NCI-H2227 treated with DMSO at 0.1 percent for 48 hours (cell line): ENCODE results near the gene CLP1.
"Not testable (repeated sequence)": the region's sequence is repeated elsewhere in the genome, so short reads cannot be mapped to it uniquely, and the experiment has no call there.

Source experiments
- DNase-seq: peaks from one replicate; lab custom pipeline; 2025; lab: John Stamatoyannopoulos, UW

CLP1 gene

GRCh38 chr11:57641011-57641807 is 16.4 kb upstream of the CLP1 start:
- DNase-seq = peak; percentile 51

DNA sequence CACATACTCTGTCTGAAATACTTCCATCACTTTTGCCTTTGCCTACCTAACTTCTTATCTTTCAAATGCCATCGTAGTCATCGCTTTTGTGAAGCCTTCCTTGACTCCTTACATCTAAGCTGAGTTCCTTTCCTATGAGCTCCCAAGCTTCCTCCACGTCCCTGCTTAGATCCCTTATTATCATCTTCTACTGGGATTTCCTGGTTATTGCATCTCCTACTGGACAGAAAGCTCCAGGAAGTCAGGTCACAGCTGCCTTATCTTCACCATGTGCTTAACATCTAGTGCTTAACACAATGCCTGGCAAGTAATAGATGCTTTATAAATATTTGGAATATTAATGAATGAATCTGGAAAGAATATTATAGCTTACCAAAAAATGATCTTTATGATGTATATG is 13.8 kb upstream of the CLP1 start:
- DNase-seq = no peak

- DNase-seq = peak; percentile 77
These were observed 12.5 kb upstream of the CLP1 start for GRCh38 chr11:57644748-57645688.

DNA sequence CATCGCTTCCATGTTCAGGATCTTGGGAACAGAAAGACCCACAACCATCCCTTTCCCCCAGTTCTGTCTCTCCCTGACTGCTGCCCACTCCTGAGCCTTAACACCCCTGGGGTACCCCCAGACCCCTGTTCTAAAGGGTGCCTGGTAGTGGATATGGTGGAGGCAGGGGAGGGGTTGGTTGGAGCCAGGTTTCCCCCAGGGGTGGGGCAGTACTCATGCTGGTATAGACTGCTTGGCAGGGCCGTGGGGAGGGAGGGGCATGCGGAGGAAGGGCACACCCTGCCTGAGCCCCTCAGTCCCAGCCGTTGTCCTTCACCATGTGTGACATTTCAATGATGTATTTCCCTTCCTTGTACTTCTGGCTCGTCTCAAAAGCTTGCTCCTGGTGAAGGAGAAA is 11.9 kb upstream of the CLP1 start:
- no peak for DNase-seq

DNA sequence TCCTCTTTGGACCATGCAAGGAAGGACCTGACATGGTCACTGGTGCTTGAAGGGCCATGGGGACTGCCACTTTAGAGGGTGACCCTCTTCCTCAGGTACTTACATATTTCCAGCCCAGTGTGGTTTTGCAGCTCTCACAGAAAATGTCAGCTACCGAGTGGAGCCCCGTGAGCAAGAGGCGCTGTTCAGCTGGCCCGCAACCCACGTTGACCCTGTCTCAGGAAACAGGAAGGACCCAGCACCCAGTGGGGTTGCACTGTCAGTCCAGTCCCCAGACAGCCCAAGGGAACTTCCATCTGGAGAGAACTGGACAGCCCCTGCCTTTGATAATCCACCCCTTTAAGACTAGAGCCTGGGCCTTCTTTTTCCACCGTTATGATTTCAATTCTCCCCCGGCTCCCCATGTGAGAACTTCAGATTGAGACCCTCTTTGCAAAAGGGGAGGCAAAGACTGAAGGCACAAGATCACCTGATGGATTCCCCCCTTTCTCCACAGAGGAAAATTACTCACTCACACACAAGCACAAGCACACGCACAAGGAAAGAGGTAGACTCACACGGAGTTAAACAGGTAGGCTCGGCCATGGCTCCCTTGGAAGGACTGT is 11.3 kb upstream of the CLP1 start:
- DNase-seq = no peak

DNA sequence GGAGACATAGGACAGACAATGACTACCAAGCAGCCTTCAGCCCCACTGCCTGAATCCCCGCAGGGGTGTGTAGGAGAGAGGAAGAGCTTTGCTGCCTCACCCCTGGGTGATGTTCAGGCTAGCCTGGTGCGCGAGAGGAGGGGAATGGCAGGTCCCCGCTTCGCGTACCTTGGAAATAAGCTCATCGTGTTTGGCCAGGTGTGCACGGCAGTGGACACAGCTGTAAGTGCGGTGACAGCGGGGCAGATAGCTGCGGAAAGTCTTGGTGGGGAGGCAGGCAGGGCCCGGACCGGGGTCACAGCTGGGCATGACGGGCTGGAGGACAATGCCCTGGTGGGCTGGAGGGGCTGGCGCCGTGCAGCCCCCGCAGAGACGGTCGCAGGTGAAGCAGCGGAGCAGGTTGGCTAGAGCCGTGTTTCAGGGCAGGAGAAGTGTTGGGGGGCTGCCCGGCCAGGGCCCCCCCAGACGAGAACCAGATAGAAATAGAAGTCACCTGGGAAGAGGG is 10.7 kb upstream of the CLP1 start:
- no peak for DNase-seq

DNA sequence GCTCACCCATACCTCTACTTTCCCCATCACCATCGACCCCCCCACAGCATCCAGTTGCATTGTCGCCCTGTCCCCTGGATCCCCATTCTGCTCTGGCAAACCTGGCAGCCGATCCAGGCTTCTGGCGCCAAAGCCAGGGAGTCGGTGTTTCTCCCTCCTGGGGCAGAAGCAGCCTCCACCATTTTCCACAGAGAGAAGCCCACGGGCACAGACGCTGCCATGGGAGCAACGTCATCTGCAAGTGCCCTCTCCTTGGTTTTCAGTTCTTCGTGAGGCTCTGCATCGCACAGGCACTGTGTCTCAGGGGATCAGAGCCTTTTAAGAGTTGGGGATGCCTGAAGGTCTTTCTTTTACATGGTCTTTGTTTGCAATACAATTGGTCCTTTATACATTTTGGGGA is 10.2 kb upstream of the CLP1 start:
- DNase-seq = no peak

DNA sequence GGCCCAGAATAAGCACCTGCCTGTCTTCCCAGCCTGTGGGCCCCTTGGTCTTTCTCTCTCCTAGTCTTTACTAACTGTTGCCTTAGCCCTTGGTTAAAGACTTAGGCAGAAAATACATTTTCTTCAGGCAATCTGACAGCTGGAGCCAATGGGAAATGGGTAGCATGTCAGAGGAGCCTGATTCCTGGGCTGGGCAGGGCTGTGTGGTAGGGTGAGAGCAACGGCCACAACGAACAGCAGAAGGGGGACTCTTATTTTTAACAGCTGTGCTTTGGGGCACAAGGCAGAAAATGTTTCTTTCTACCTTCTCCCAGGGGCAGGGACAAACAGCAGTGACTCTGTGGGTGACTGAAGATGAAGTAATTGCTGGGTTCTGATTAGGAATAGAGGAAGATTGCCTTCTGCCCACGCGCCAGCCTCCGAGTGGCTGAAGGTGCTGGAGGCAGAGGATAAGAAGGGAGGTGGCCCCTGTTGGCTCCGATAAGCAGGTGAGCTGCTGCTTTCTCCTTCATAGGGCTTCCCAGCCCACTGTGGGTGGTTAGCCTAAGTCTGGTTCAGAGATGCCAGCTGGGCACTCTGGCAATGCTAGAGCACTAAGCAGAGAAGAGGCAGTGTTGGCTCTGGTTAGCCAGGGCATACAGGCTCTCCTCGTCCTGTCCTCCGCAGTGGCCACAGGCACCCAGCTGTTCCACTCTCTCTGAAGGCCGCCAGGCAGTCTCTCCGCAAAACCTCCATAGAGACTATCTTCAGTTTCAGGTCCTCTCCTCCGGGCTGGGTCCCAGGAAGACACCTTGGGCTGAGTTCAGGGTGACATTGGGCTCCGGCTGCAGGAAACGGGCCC is 9.4 kb upstream of the CLP1 start:
- peak; percentile 21 for DNase-seq

- DNase-seq = peak; percentile 20
These were observed 8.5 kb upstream of the CLP1 start for GRCh38 chr11:57648801-57649735.

DNA sequence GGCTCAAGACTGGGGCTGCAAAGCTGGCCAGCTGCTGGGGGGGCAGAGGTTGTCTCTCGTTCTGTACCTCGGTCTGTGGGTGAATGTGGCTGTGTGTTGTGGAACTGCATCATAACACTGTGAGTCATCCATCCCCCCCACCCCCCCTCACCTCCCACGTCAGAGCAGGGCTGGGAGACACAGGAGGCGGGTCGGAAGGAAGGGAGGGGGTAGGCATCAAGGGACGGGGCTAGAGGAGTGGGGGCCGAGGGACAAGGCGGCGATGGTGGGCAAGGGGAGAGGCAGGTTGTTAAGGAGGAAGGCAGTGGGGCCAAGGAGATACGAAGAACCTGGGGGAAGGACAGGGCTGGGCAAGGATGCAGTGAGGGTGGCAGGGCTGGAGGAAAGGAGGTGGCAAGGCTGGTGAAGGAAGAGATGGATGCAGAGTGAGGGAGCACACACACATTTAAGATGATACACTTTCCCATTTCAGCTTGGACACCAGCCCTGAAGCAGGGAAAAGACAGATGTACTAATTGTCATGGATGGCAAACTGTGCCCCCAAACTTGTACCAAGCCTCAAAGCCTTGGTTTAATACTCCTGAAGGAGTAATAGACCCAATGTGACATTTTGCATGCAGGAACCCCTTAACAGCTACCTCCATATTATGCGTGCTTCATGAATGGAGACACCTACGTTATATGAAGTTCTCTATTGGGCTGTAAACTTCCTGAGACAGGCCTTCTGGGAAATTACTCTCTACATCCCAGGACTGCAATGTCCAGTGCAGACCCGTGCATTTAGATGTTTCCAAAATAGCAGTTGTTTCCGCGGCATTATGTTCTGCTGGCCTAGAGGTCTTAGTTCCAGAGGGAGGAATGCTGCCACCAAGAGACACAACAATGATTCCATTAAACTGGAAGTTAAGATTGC is 7.5 kb upstream of the CLP1 start, which contains the start of gene YPEL4:
Gene YPEL4 (minus strand): TSS at position 87 of the 913 bp plus-strand sequence. CDS start 2,805 bp downstream, outside the sequence.
- DNase-seq = peak; percentile 64

DNA sequence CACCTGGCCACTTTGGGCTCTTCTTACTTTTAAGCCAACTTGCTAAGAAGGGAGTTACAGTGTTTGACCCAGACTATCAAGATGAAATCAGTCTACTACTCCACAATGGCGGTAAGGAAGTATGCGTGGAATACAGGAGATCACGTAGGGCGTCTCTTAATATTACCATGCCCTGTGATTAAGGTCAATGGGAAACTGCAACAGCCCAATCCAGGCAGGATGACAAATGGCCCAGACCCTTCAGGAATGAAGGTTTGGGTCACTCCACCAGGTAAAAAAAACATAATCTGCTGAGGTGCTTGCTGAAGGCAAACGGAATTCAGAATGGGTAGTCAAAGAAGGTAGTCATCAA is 6.8 kb upstream of the CLP1 start:
- no peak for DNase-seq

DNA sequence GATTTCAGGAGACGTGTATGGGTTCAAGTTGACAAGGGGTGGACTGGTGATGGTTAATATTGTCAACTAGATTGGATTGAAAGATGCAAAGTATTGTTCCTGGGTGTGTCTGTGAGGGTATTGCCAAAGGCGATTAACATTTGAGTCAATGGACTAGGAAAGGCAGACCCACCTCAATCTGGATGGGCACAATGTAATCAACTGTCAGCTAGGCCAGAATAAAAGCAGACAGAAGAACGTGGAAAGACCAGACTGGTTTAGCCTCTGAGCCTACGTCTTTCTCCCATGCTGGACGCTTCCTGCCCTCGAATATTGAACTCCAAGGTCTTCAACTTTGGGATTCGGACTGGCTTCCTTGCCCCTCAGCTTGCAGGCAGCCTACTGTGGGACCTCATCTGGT is 6.2 kb upstream of the CLP1 start:
- DNase-seq = no peak

DNA sequence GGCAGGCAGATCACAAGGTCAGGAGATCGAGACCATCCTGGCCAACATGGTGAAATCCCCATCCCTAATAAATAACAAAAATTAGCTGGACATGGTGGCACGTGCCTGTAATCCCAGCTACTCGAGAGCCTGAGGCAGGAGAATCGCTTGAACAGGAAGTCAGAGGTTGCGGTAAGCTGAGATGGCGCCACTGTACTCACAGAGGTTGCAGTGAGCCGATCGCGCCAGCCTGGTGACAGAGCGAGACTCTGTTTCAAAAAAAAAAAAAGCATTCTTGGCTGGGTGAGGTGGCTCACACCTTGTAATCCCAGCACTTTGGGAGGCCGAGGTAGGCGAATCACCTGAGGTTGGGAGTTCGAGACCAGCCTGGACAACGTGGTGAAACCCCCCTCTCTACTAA is 5.3 kb upstream of the CLP1 start:
- not testable (repeated sequence) for DNase-seq

- DNase-seq = no peak
These were observed 4.9 kb upstream of the CLP1 start for GRCh38 chr11:57652662-57653061.

DNA sequence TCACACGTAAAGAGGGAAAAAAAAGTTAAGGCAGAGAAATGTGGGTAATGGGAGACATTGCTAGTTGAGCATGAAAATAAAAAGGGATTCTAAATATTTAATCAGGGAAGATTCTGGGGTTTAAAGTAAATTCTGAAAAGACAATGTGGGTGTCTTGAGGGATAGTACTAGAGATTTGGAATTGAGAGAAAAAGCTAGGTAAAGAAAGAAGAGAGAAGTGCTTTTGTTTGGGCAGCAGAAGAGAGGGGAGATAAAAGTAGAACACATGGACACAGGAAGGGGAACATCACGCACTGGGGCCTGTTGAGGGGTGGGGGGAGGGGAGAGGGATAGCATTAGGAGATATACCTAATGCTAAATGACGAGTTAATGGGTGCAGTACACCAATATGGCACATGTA is 4.4 kb upstream of the CLP1 start:
- no peak for DNase-seq

DNA sequence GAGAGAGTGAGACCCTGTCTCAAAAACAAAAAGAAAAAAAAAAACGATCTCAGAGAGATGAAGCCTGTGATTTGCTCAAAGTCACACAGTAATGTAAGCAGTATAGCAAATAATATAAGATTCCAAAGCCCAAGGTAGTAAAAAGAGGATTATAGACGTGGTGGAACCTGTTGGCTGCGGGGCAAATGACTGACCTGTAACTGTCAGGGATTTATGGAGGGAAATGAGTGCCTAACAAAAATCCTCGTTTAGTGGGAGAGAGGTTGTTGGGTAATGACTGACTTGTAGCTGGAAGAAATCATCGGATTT is 723 bp upstream of the CLP1 start:
- DNase-seq = no peak

GRCh38 chr11:57658023-57658361 is 430 bp downstream of the CLP1 start:
- DNase-seq = no peak

DNA sequence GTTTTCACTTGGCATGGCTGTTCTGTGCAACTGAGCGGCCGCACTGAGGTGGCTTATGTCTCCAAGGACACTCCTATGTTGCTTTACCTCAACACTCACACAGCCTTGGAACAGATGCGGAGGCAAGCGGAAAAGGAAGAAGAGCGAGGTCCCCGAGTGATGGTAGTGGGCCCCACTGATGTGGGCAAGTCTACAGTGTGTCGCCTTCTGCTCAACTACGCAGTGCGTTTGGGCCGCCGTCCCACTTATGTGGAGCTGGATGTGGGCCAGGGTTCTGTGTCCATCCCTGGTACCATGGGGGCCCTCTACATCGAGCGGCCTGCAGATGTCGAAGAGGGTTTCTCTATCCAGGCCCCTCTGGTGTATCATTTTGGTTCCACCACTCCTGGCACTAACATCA is 2.1 kb downstream of the CLP1 start:
- no peak for DNase-seq

DNA sequence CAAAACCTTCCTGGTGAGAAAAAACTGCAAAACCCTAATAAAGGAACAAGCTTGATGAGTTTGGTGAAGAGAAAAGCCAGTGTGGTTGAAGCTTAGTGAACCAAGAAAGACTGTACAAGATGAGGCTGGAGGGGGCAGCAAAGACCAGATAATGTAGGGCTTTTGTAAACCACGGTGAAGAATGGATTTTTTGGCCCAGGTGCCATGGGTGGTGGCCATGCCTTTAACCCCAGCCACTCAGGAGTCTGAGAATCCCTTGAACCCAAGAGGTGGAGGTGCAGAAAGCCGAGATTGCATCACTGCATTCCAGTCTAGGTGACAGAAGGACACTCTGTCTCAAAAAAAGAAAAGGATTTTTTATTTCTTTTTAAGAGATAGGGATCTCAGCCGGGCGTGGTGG is 5.3 kb downstream of the CLP1 start:
- DNase-seq = no peak

- DNase-seq = no peak
These were observed 6.4 kb downstream of the CLP1 start for GRCh38 chr11:57663975-57664374.
